GM19324 (cell line): ENCODE measurements around the gene STK39.

Source experiments
- ATAC-seq: cut with Tn5 transposase; IDR thresholded peaks from one replicate; pipeline ENCODE4 v1.9.1; 2021; ENCODE audit warnings: mild to moderate bottlenecking, moderate library complexity; ENCODE audit not compliant: unreplicated experiment, low FRiP score

STK39 gene

DNA sequence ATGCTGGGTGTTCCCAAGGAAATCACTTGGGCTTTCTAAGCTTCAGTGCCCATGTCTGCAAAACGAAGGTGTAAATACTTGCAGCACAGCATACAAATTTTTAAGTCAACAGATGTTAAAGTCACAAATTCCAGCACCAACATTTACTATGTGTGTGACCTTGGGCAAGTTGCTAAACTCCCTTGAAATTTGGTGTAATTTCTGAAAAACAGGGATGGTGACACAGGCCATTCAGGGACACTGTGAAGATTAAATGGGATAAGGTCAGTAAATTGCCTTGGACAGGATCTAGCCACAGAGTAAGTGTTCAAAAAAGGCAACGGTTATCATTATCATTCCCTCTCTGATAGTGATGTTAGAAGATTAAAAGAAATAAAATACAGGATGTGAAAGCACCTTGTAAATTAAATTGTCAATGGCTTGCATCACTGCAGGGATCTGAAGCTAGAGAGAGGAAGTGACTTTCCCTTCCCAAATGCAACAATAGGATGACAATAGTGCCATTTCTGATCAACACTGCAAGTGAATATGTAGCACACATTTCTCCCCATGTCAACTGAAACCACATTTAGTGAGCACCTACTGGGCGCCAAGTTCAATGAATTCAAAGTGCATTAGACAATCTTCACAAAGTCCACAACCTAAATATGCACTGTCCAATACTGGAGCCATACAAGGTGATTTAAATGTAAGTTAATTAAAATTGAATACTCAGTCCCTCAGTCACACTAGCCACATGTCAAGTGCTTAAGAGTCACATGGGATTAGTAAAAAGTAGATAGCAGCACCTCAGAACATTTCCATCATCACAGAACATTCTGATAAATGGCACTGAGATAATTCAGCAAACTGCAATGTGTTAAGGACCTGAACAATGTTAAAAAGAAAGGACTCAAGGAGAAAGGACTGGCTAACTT, 81.2 kb downstream of the STK39 start:
- no peak for ATAC-seq

DNA sequence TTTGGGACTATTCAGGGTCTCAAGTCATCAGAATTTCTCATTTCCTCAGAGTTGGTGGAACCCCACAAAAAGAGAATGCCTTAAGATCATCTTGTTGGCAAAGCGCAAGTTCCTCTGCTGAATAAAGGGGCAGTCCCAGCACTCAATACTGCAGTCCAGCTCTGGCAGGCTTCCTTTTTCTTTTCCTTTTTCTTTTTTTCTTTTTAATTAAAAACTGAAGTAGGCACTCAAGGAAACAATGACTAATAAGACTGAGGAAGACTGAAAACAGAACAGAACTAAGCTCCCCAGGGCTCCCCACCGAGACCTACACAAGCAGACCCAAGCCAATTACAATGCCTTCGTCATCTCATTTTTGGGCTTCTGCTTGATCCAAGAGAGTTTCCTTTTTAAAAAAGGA, 82.0 kb downstream of the STK39 start:
- ATAC-seq: no peak

DNA sequence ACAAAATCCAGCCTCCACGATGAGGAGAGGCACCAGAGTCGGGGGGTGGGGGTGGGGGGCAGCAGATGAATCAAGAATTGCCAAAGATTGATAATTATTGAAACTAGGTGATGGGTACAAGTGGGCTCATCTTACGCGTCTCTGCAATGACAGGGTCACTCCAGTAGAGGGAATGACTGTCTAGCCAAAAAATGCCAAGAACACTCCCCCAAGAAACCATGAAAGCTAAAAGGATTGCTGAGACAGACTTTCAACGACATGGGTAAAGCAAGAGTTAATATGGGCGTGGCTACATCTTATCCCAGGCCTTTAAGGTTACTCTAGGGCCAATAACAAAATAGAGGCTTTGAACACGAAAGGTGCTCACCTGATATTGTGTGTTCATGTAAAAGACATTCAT, 86.5 kb downstream of the STK39 start:
- no peak for ATAC-seq

DNA sequence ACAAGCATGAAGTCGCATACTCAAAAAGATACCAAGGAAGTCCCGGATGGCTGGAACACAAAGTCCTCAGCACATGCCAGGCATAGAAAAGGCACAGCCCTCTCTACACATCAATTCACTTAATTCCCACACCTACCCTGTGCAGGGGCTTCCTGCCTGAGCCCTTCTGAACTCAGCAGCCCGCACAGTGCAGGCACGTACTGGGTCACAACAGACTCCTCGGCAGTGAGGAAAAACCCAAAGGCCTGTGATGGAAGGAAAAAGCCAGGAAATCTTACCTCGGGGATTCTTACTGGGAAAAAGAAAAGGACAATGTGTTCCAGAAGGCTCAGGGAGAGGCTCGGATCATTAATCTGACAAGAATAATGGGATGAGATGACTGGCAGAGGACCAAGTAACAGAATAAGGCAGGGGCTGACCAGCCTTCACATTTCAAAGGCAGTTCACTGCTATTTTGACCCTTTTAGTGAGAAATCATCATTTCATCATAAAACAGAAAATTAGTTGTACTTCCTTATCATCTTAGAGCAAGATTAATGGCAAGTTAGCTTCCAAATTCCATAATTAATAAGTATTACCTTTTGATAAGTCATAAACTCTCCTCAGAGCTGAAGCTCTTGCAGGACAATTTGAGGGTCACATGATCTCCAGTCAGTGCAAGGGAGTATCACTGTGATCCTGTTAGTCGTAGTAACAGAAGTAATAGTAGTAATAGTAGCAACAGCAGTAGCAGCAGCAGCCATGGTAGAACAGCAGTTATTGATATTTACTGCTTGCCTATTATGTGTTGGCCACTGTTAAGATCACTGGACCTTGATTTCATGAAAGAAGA, 87.4 kb downstream of the STK39 start:
- ATAC-seq: no peak

DNA sequence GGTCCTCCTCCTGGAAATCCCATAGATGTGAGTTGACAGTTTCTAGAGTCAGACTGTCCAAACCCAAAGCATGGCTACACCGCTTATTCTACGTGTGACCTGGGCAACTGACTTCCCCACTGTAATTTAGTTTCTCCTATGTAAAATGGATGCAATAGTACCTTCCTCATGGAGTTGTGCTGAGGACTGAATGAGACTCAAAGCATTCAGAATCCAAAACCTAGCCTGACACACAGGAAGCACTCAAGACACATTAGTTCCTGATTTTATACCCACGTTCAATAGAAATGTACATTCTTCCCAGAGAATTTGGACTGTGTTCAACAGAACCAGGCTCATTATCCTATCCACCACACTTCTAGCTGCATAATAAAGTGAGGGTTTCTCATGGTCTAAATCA, 88.8 kb downstream of the STK39 start:
- no peak for ATAC-seq

DNA sequence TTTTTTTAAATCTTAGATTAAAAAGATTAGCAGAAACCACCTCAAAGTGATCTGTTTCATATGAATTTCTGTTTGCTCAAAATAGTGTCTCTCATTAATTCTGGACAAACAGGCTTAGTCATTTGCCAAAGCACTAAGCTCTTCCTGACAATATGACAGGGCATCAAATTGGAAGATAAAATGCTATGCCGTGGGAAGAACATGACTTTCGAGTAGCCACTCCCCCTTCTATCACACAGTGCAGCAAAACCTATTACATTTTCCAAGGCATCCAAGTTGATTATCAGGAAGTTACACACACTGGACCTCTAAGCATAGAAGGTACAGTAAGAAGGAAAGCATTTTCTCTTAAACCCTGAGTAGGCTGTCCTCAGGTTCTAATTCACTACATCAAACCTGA, 89.5 kb downstream of the STK39 start:
- ATAC-seq: no peak

DNA sequence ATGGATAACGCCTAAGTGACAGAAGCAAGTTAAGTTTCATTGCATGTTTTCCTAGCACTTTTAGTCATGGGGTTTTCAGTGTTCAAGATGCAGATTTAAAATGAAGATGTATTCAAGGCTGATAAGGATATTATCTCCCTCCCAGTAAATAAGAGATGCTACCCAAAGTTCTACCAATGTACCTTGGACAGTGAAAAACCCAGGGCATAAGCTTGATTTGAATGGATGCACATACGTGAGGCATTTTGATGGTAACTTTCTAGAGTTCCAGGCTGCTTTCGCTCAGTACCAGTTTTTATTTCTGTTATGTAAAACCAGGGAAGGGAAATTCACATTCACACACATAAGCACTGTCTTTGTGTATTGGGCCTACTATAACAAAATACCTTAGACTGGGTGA, 90.3 kb downstream of the STK39 start:
- ATAC-seq: no peak

DNA sequence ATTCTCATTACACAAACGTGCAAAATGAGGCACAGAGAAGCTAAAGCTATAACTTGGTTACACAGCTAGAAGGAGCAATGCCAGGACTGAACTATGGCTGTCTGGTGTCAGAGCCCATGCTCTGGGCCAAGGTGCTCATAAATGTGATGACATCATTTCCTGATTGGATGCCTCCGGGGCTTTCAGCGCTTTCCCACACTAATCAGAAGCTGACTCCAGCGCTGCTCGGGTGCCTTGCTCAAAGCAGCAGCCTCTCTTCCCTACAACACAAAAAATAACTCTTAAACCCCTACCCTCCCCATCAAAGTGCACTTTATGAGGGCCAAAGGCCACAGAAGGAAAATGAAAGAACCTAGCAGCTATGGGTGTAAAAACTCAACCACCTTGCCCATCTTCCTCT, 90.7 kb downstream of the STK39 start:
- no peak for ATAC-seq

DNA sequence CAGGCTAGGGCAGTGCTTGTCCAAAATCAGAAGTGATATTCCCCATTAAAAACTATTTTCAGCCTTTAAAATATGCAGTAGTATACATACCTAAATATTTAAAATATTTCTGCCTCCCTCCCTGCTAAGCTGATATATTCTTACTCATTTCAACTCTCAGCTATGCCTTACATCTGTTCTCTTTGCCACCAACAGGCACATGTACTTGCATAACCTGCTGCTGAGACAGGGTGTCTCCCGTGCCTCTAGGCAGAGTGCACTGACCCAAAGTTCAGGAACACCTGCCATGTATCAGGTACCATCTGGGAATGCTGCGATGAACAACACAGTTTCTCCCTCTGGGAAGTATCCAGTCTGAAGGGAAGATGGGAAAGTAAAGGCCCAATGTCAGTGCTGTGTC, 91.7 kb downstream of the STK39 start:
- no peak for ATAC-seq

DNA sequence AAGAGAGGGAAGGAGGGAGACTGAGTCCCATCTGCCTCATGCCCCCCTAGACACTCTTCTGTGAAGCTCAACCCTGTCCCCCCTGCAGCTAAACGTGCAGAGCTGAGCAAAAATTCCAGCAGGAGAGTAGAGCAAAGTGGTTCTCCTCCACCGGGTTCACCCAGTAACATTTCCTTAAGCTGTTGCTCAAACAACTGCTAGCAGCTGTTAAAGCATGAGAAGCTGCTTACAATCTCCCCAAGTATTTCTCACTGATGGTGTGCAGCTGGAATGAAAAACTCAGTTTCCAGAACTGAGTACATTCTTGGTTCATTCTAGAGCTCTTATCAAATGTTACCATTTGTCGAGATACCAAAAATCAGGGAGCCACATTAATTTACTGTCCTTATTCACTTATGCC, 92.3 kb downstream of the STK39 start:
- no peak for ATAC-seq

DNA sequence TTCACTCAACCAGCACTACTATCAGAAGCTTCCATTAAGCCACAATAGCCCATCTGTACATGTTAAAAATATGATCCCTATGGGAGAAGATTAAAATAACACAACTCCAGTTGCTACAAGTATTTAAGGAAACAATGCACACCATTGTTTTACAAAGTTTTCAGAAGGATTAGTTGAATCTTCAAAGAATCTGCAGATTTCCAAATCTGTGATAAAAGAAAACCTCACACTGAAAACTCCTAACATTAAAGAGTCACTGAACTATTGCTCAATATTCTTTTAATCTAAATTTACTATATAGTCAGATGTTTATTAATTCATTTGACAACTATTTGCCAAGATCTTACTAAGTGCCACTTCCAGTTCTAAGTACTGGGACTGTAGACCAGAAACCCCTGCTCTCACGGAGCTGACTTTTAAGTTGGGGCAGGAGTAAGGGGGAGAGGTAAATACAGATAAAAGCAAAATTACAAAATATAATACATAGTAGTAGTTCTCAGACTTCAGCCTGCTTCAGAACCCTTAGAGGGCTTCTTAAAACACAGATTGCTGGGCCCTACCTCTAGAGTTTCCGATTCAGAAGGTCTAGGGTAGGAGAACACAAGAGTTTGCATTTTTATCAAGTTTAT, 94.4 kb downstream of the STK39 start:
- ATAC-seq: no peak

DNA sequence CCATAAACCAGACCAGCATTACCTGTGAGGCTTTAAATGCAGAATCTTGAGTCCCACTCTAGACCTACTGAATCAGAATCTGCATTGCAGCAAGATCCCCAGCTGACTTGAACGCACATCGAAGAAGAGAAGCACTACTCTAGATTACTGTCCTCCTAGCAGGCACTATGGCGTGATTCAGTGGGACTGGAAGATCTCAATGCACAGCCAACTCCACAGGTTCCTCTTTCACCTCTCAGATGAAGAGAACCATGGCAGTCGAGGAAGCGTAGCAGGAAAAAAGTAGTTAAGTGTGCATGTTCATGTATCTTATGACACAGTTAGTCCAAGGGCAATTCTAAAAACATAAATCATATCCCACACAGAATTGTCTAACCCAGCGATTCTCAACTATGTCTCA, 97.4 kb downstream of the STK39 start:
- no peak for ATAC-seq

DNA sequence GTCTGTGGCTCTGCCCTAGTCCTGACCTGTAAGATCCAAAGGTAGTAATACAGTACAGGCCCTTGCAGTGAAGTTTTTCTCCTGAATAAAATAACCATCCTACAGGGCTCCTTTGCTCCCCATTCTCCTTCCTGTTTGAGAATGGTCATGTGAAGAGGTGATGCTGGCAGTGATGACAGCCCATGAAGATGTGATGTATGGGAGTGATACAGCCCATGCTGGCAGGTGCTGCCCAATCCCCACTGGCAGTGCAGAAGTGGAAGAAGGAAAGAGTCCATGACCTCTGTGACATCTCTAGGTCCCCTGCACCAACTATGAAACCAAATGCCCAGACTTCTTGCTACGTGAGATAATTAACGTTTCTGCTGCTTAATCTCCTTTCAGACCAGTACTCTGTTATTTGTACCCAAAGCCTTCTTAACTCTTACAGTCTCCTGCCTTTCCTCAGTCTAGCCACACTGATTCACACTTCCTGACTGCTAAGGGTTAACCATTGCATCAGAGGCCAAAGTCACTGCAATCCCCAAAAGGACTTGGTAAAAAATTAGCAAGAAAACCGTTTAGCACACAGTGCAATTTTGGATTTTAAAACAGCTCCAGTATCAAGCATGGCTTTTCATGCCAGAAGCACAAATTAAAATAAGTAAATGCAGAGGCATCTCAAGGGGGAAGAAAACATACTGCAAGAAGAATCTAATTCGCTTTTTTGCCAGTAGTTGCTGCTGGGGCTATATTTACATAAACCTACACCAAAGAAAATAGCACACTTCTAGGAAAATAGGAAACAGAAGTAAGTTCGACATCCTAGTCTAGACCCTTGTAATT, 98.0 kb downstream of the STK39 start:
- no peak for ATAC-seq

DNA sequence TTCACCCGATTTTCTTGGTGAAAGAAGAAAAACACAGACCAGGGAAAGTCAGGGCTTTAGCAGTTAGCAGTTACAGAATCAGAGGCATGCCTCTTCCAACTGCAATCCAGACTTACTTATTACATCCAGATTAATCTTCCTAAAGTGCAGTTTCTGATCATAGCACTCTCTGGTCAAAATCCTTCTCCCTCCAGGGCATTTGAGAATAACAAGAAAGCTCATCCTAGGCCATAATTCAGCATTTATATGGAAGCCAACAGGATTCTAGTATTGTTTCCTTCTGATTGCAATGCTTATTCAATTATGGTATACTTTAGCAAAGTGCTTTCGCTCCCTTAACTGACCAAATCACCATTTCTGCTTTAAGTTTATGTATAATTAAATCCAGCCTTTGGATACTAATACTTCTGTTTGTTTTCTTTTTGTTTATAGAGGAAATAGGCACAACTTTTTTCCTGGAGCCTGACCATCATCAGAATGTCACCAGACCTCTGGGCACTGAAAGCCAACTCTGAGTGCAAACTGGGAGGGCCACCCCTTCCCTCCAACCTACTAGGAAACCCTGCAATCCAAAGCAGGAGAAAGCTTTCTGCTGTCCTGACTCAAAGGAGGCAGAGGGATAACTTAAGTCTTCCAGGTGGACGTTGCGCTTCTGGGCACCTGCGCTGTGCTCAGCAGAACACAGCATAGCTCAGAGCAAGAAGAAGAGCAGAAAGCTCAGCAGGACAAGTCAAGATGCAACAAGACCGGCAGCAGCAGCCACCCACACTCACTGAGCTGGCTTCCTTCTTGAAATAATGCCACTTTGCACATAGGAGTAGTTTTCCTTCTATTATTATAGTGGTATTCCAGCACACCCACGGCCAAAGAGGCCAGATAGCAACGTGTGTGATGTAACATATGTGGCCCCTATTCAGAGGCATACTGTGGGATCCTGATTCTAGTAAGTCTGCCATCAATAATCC, 99.3 kb downstream of the STK39 start:
- no peak for ATAC-seq

DNA sequence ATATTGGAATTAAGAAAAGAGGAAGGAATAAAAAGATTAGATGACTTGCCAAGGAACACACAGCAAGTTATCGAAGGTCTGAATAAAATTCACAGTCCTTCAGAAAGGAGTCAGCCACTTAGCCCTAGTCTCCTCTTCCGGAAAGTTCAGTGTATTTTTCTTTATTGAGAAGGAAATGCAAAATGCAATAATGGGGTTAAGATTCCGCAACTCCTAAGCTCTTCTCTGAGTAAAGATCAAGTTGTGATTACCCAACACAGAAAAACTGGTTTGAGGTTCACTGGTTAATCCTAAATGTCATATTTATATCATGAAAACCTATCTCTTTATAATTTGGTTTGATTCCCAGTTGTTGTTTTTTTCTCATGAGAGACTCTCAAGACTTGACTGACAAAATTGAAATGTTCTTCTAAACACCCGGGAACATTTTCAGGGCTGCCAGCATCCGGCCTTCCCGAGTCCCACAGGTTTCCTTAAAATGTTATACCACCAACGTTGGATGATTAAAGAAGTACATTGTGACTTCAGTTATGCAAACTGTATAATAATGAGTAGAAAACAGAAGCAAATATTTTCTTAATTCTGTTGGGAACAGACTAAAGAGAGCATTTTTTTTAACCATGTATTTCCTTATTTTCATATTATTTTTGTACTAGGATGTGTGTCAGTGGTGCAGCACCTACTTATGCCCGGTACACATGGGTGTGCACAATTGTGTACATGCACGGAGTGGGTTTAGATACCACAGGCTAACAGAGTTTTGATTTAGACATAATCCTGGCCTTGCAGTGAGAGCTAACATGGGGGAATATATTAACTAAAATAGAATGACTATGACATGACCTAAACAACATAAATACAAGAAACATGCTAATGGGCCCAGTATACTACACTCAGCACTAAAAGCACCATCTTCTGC, 100.2 kb downstream of the STK39 start:
- ATAC-seq: no peak

DNA sequence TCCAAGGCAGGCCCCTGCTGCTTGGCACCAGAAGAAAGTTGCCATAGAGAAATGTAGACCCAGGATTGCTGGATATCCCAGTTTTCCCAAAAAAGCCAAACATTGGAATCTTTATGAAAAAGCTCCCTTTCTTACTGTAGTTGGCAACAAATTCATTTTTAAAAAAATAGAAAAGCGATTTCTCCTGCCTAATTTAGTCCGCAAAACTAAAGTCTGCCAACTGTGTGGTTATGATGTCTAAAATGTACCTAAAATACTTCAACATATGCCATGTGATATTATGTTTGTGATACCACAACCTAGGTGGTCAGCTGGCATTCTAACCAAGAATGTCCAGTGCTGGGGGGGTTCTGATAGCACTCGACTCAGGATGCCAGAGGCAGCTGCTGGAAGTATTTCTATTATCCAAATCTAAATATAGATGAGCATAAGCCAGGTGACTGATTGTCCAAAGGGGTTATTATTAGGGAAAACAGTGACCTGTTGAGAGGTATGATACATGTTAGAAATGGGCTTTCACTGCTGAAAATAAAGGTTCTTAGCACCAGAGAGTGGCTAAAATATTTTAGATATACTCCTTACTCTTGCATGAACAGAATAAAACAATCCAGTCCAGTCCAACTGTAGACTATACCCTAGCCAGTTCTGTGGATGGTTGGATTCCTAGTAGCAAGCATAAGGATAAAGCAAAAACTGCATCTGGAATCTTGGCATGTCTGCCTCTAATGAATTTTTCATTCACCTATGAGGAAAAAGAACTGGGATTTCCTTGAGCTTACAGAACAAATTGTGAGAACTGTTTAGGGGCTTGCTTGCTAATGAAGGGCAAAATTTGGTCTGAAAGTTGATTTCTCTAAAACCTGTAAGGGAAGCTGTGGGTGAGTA, 101.7 kb downstream of the STK39 start:
- no peak for ATAC-seq

DNA sequence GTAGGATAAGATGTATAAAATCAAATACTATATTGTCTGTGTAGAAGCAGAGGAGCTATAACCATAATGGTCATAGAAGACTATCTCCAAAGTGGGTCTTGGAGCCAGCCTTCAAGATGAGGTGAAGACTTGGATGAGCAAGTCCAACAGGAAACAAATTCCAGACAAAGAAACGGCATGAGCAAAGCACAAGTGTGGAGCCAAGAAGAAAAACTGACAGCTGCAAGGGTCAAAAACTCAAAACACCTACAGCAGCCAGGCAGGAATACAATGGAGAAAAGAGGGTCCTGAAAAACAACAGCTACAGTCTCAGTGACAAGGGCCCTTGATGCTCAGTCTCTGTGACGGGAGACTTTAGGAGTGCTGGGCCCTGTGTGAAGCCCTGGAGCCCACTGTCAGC, 102.4 kb downstream of the STK39 start:
- ATAC-seq: no peak
